Measurements from ENCODE around the gene OR2L13. TPM values are rescaled to one million over a fixed set of nuclear protein-coding genes. Genes with fewer than 3 reads are reported as not detected.
"Not testable (repeated sequence)": the region's sequence is repeated elsewhere in the genome, so short reads cannot be mapped to it uniquely, and the experiment has no call there.

The OR2L13 gene, protein sequence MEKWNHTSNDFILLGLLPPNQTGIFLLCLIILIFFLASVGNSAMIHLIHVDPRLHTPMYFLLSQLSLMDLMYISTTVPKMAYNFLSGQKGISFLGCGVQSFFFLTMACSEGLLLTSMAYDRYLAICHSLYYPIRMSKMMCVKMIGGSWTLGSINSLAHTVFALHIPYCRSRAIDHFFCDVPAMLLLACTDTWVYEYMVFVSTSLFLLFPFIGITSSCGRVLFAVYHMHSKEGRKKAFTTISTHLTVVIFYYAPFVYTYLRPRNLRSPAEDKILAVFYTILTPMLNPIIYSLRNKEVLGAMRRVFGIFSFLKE
- total RNA-seq: not detected in 2 replicates

DNA sequence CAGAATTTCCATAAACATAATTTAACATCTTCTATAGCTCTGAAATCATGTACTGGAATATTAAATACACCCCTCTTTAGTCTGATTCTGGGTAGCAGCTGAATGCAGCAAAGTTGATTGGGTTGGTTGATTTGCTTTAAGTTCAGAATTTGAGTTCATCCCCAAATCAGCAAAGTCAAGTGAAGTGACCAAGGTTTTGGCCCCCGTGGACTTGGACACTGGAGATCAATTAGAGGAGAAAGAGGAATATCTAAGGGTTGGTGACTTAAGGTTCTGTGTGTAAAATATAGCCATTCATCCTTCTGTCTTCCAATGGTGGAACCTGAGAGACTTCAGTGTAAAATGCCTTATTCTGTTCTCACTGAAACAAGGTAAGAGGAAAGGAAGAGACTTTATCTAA is at the start of gene OR2L13:
OR2L13 (plus strand) TSS at position 301 of the 400 bp plus-strand sequence. CDS start 4,192 bp downstream, outside the sequence.
- no peak for DNase-seq (ENCODE audit: low read depth)

DNA sequence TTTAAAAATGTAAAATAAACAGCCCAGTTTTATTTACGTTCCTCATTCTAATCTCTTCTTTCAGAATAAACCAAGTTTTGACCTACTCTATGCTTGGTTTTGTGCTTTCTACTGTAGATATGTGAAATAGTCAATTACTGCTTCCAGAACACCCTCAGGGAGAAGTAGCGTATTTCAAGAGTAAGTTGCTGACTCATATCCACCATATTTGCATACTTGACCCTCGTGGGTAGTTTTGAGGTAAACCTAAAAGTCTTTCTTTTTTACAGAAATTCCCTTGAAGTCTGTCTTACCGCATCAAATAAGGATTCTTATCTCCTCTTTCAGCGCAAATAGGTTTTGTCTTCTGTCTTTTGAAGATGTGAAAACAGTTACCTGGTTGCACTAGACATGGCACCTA is 49.8 kb upstream of the OR2L13 start:
- no peak for DNase-seq (ENCODE audit: low read depth)

DNA sequence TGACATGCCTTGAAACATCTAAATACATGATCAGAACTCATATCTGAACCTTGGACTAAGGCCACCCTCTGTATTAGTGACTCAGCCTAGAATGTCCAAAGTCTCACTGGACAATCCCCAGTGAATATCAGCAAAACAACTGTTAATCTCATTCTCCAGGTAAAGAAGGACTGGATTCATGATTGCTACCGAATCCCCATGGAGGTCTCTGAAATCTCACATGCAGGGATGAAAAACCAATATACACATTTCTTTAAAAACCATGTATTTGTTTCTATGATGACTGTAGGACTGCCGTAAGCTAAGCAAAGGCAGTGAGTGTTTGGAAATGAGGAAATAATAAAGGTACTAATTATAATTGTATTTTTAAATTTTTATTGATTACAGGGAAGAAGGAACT is 48.4 kb upstream of the OR2L13 start, which contains the start of gene OR2L3:
OR2L3 (plus strand) TSS at position 301 of the 400 bp plus-strand sequence. CDS start 13,846 bp downstream, outside the sequence.
- no peak for DNase-seq (ENCODE audit: low read depth)

DNA sequence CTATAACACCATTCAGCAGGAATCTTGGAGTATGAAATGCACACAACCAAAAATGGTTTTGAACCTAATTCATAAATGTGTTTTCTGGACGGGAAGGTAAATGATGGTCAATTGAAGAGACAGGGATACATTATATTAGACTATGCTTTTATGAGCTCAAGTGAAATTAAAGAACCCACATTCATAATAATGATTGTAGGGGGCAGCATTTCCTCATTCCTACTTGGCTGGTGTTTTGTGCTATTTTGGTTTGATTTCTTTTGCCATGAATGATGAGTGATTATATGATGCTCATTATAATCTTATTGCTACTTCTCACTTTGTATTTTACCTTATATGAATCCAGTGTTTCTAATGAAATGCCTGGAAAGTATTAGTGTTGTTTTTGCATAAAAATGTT is 48.0 kb upstream of the OR2L13 start:
- DNase-seq (ENCODE audit: low read depth): no peak

DNA sequence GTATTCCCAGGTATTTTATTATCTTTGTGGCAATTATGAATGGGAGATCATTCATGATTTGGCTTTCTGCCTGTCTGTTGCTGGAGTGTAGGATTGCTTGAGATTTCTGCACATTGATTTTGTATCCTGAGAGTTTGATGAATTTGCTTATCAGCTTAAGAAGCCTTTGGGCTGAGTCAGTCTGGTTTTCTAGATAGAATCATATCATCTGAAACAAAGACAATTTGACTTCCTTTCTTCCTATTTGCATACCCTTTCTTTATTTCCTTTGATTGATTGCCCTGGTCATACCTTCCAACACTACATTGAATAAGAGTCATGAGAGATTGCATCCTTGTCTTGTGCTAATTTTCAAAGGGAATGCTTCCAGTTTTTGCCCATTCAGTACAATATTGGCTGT is 40.3 kb upstream of the OR2L13 start:
- DNase-seq (ENCODE audit: low read depth): no peak

DNA sequence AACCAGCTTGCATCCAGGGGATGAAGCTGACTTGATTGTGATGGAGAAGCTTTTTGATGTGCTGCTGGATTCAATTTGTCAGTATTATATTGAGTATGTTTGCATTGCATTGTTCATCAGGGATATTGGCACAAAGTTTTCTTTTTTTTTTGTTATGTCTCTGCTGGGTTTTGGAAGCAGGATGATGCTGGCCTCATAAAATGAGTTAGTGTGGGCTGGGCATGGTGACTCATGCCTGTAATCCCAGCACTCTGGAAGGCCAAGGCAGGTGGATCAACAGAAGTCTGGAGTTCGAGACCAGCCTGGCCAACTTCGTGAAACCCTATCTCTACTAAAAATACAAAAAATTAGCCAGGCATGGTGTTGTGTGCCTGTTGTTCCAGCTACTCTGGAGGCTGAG is 39.7 kb upstream of the OR2L13 start:
- DNase-seq (ENCODE audit: low read depth): no peak

- DNase-seq (ENCODE audit: low read depth): no peak
Measured at GRCh38 chr1:248065071-248065470, 29.9 kb upstream of the OR2L13 start.

DNA sequence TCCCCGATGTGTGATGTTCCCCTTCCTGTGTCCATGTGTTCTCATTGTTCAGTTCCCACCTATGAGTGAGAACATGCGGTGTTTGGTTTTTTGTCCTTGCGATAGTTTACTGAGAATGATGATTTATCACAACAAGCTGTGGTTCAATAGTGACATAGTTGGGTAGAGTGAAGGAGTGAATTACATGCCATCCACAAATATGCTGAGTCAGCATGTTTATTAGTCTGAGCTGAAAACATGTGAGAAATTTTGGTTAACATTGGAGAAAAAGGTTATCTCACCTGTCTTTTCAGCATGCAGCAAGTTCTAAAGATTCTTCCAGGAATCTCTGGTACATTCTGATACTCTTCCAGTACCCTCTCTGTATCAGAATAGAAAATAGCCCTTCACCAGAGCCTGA is 29.4 kb upstream of the OR2L13 start:
- DNase-seq (ENCODE audit: low read depth): no peak

DNA sequence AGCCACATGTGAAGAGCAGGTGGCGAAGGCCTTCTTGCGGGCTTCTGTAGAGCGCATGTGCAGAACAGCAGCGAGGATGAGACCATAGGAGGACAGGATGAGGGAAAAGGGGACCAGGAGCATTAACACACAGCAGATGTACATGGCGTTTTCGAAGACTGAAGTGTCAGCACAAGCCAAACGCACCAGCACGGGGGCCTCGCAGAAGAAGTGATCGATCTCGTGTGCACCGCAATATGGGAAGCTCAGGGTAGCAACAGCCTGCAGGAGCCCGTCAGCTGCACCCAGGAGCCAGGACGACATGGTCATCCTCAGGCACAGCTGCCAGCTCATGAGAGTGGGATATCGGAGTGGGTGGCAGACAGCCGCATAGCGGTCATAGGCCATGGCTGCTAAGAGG is 11.1 kb upstream of the OR2L13 start:
- DNase-seq (ENCODE audit: low read depth): not testable (repeated sequence)

DNA sequence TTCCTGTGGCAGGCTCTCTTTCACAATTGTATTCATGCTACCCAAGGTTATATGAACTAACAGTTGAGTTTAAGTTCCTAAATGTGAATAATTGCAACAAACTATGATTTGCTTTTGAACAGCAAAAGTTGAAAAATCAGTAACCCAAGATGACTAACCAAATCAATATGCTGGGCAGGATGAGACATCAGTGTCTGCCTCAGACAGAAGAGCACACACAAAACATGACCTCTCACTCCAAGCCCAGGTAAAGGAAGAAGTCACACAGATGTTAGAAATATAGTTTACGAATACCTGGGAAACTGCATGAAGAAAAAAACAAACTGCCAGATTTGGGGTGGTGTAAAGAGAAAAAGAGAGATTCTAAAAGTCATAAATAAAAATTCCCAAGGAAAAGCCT is 3.5 kb downstream of the OR2L13 start:
- no peak for DNase-seq (ENCODE audit: low read depth)

DNA sequence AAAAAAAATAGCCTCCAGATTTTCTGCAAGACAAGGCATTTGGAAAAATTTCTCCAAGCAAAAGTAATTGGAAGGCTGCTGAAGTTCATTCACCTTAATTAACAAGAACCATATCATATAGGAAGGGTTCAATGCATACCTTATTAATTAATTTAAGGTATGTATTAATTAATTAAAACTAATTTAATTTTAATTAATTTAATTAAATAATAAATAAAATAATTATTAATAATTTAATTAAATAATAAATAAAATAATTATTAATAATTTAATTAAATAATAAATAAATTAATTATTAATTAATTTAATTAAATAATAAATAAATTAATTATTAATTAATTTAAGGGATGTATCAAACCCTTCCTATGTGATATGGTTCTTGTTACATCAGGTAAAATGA is 7.9 kb downstream of the OR2L13 start:
- no peak for DNase-seq (ENCODE audit: low read depth)

GRCh38 chr1:248111157-248111556 is 16.2 kb downstream of the OR2L13 start:
- DNase-seq (ENCODE audit: low read depth): no peak

- DNase-seq (ENCODE audit: low read depth): no peak
Measured at GRCh38 chr1:248114890-248115289, 19.9 kb downstream of the OR2L13 start.

GRCh38 chr1:248127653-248128052 is 32.7 kb downstream of the OR2L13 start:
- no peak for DNase-seq (ENCODE audit: low read depth)

- DNase-seq (ENCODE audit: low read depth): no peak
Measured at GRCh38 chr1:248136811-248137210, 41.8 kb downstream of the OR2L13 start.

- no peak for DNase-seq (ENCODE audit: low read depth)
Measured at GRCh38 chr1:248140846-248141245, 45.9 kb downstream of the OR2L13 start.

DNA sequence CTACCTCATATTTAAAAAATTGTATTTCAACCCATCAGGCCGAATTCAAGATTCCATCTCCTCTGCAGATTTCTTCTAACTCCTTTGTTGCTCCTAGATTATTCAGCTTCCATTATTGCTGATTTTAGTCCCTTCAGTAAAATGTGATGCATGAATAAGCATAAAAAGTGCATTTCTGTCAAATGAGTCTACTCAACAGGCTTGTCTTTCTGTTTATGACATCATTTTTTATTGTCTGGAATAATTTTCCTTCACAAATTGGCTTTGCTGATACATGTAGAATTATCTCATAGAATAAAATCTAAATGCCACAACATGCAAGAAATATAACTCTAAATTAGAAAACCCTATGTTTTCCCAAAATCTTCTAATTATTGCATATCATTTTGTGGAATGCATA is 48.3 kb downstream of the OR2L13 start:
- DNase-seq (ENCODE audit: low read depth): no peak

- DNase-seq (ENCODE audit: low read depth): no peak
Measured at GRCh38 chr1:248144513-248145198, 49.7 kb downstream of the OR2L13 start, which contains the start of gene OR2M5. TSS of gene OR2M5 (plus strand) at chr1:248145148. CDS start at chr1:248145148, 0 bp downstream.

Other genes with a start within 250 kb of the OR2L13 start
- 0.30 and 0.35 TPM in 2 replicates for gene TRIM58, start 238.0 kb upstream of the OR2L13 start, total RNA-seq
- 0.15 TPM in 1 of 2 replicates, not detected in the other for gene OR2W3, start 199.6 kb upstream of the OR2L13 start, total RNA-seq
- gene OR2T8, start 174.9 kb upstream of the OR2L13 start, total RNA-seq: not detected in 2 replicates
- gene OR2AJ1, start 170.3 kb upstream of the OR2L13 start, total RNA-seq: not detected in 2 replicates
- gene OR2L8, start 146.3 kb upstream of the OR2L13 start, total RNA-seq: 0.25 TPM in 1 of 2 replicates, not detected in the other
- gene OR2AK2, start 130.0 kb upstream of the OR2L13 start, total RNA-seq: not detected in 2 replicates
- 0.05 TPM in 1 of 2 replicates, not detected in the other for gene OR2L5, start 81.5 kb upstream of the OR2L13 start, total RNA-seq
- gene OR2L2, start 65.1 kb upstream of the OR2L13 start, total RNA-seq: not detected in 2 replicates
- gene OR2L3, start 48.3 kb upstream of the OR2L13 start, total RNA-seq: not detected in 2 replicates
- not detected in 2 replicates for gene OR2M5, start 50.0 kb downstream of the OR2L13 start, total RNA-seq
- not detected in 2 replicates for gene OR2M2, start 79.6 kb downstream of the OR2L13 start, total RNA-seq
- gene OR2M3, start 102.1 kb downstream of the OR2L13 start, total RNA-seq: not detected in 2 replicates
- gene OR2M4, start 136.2 kb downstream of the OR2L13 start, total RNA-seq: not detected in 2 replicates
- not detected in 2 replicates for gene OR2T33, start 182.8 kb downstream of the OR2L13 start, total RNA-seq
- gene OR2T12, start 208.2 kb downstream of the OR2L13 start, total RNA-seq: not detected in 2 replicates
- not detected in 2 replicates for gene OR2M7, start 229.4 kb downstream of the OR2L13 start, total RNA-seq